GM12878 (cell line): ENCODE measurements around the gene TMEM63C. TPM values are rescaled to one million over a fixed set of nuclear protein-coding genes. Genes with fewer than 3 reads are reported as not detected.

Experiments
- ATAC-seq: fragments of 200-7000 bp; cut with Tn5 transposase; 3 replicates; pipeline ENCODE4 v1.9.1; 2020; ENCODE audit warnings: mild to moderate bottlenecking, moderate library complexity
- BruUV-seq: library from RNA; stranded (reverse); fragments of 400-500 nt; replicated peaks from 2 replicates; lab custom pipeline; 2021; lab: Mats Ljungman, UMichigan
- CTCF ChIA-PET: fragments of 300-600 bp; sonication (Branson Sonifier 250); formaldehyde crosslinking; extraction: SDS; loops from one replicate; lab custom pipeline; 2021; ENCODE audit warnings: inconsistent platforms; lab: Yijun Ruan, JAX
- POLR2A ChIA-PET: fragments of 350-600 bp; formaldehyde crosslinking; extraction: SDS; loops from one replicate; lab custom pipeline; 2021; ENCODE audit warnings: inconsistent platforms; lab: Charles Lee
- RAD21 ChIA-PET: fragments of 300-600 bp; sonication (Branson Sonifier 250); formaldehyde crosslinking; loops from one replicate; lab custom pipeline; 2023; ENCODE audit warnings: antibody characterized with exemption; ENCODE audit not compliant: unreplicated experiment; lab: Charles Lee
- SMC1A ChIA-PET: fragments of 300-600 bp; sonication (Branson Sonifier 250); formaldehyde crosslinking; loops from one replicate; lab custom pipeline; 2023; ENCODE audit not compliant: unreplicated experiment, uncharacterized antibody; lab: Charles Lee
- DNase-seq: peaks from one replicate; pipeline ENCODE4 v3.0.0-alpha.2; 2011; ENCODE audit warnings: low read depth, low spot score
- FAIRE-seq: peaks from 3 replicates; lab custom pipeline; 2011; peaks lifted over from hg19 to GRCh38; lab: Jason Lieb, UNC
- H2AFZ ChIP-seq: 2 replicates; pipeline ENCODE4 v1.6.0; 2011; ENCODE audit warnings: low read depth, low read length, control low read depth; ENCODE audit not compliant: control insufficient read depth
- H3K27ac ChIP-seq: 2 replicates; pipeline ENCODE4 v1.5.1; 2011; ENCODE audit warnings: control low read depth; ENCODE audit not compliant: control insufficient read depth, insufficient read depth
- H3K27me3 ChIP-seq, 2 experiments: replicated peaks in 1 of 2; 2 replicates each; pipeline versions ENCODE4 v1.6.0 to v1.6.1; 2011; ENCODE audit warnings: low read length in 1 of 2; ENCODE audit not compliant: control insufficient read depth in 2 of 2, insufficient read depth in 2 of 2
- H3K36me3 ChIP-seq, 2 experiments: 2 replicates each; pipeline ENCODE4 v1.5.1; 2011; ENCODE audit warnings: low read length in 1 of 2; ENCODE audit not compliant: control insufficient read depth in 2 of 2, insufficient read depth in 2 of 2
- H3K4me1 ChIP-seq: 2 replicates; pipeline ENCODE4 v1.6.1; 2011; ENCODE audit warnings: mild to moderate bottlenecking, low read length, moderate library complexity, mixed read lengths; ENCODE audit not compliant: control insufficient read depth, insufficient read depth
- H3K4me2 ChIP-seq: 2 replicates; pipeline ENCODE4 v1.6.0; 2011; ENCODE audit warnings: control low read depth; ENCODE audit not compliant: control insufficient read depth, insufficient read depth
- H3K4me3 ChIP-seq: fragments of 200-600 bp; sonication (generic); 2 replicates; pipeline ENCODE4 v1.5.1; 2016
- H3K79me2 ChIP-seq: 2 replicates; pipeline ENCODE4 v1.6.0; 2011; ENCODE audit warnings: low read length; ENCODE audit not compliant: control insufficient read depth, insufficient read depth
- H3K9ac ChIP-seq: 2 replicates; pipeline ENCODE4 v1.8.0; 2011; ENCODE audit warnings: low read length, control low read depth, mixed read lengths; ENCODE audit not compliant: control insufficient read depth, insufficient read depth
- H3K9me3 ChIP-seq: replicated peaks from 3 replicates; pipeline ENCODE4 v1.5.1; 2011; ENCODE audit warnings: mild to moderate bottlenecking, low read length; ENCODE audit not compliant: control insufficient read depth, insufficient read depth
- H4K20me1 ChIP-seq: 2 replicates; pipeline ENCODE4 v1.6.0; 2011; ENCODE audit not compliant: control insufficient read depth, insufficient read depth
- ASH2L ChIP-seq: fragments of 300-600, 200-600 bp; sonication (generic); IDR thresholded peaks from 2 replicates; pipeline ENCODE4 v1.6.1; 2017; ENCODE audit warnings: low read depth, mild to moderate bottlenecking, borderline replicate concordance
- CBX3 ChIP-seq: fragments of 200-600 bp; sonication (generic); IDR thresholded peaks from 2 replicates; pipeline ENCODE4 v1.6.1; 2016; ENCODE audit warnings: low read depth, borderline replicate concordance
- HCFC1 ChIP-seq: fragments of 150-350 bp; IDR thresholded peaks from 2 replicates; pipeline ENCODE4 v1.6.1; 2014; ENCODE audit warnings: low read length
- POLR2AphosphoS5 ChIP-seq: IDR thresholded peaks from 2 replicates; pipeline ENCODE4 v1.6.1; 2011; ENCODE audit warnings: mild to moderate bottlenecking, low read length, inconsistent platforms
- SMAD1 ChIP-seq: fragments of 450-650 bp; IDR thresholded peaks from 2 replicates; pipeline ENCODE4 v1.6.1; 2018; ENCODE audit warnings: mild to moderate bottlenecking, low read depth; ENCODE audit not compliant: partially characterized antibody
- STAT3 ChIP-seq: IDR thresholded peaks from 2 replicates; pipeline ENCODE4 v1.6.1; 2011; ENCODE audit warnings: low read depth, low read length, improper control_type of control experiment
- ZNF622 ChIP-seq: fragments of 450-650 bp; IDR thresholded peaks from 2 replicates; pipeline ENCODE4 v1.6.1; 2017; ENCODE audit warnings: mild to moderate bottlenecking, inconsistent platforms
- WGBS: methylation state at CpG from one replicate; pipeline ENCODE4 v1.1.6; 2016; ENCODE audit warnings: low lambda C conversion rate; ENCODE audit not compliant: insufficient replicate concordance, insufficient coverage; ENCODE audit errors: missing lambda C conversion rate; 5-methylcytosine and 5-hydroxymethylcytosine counted together
- in situ Hi-C: fragments of 300-500 bp; cut with MboI; formaldehyde crosslinking; loops from 9 replicates; pipeline ENCODE4 v1.14.3; 2018; ENCODE audit warnings: mixed read lengths
- intact Hi-C: fragments of 100-400 bp; cut with micrococcal nuclease; formaldehyde crosslinking; loops from one replicate; pipeline ENCODE4 v1.14.2; 2022; ENCODE audit not compliant: unreplicated experiment
- polyA plus RNA-seq, 11 experiments: library from polyadenylated mRNA; depleted of rRNA in 4 of 11; unstranded in 6 of 11; stranded (reverse) in 5 of 11; fragments of >200 nt; fragmentation: Nextera tagmentation in 4 of 11; fragmentation: Illumina TruSeq in 1 of 11; extraction: Ambion mirVana in 4 of 11; extraction: Trizol in 1 of 11; gene quantifications; 1 replicate in 1 of 11; 2 replicates in 10 of 11; pipeline versions ENCODE4 v1.2.1 to v1.2.3, GENCODE V29; 2011 to 2016; ENCODE audit warnings: inconsistent platforms in 2 of 11, missing spikeins in 2 of 11, low read depth in 1 of 11
- total RNA-seq, 4 experiments: library from RNA; depleted of rRNA in 3 of 4; stranded (reverse); fragments of >200 nt in 3 of 4; fragmentation: Illumina TruSeq in 1 of 4; extraction: Trizol in 1 of 4; gene quantifications; 2 replicates each; pipeline versions ENCODE4 v1.2.1 to v1.2.3, GENCODE V29; 2013 to 2021
- TF ChIP-seq, protein P1 (sequence below): IDR thresholded peaks from 2 replicates; pipeline ENCODE4 v1.6.1; 2012; ENCODE audit warnings: improper control_type of control experiment, low read depth, low read length; ENCODE audit not compliant: insufficient replicate concordance

Gene TMEM63C
- total and polyA plus RNA-seq, 10 of the 15 experiments (the other 5 are each of a cell fraction or from before 2014, with no cell fraction given), result 0.06 to 1.3 (median 0.39) TPM; not detected in 4

DNA sequence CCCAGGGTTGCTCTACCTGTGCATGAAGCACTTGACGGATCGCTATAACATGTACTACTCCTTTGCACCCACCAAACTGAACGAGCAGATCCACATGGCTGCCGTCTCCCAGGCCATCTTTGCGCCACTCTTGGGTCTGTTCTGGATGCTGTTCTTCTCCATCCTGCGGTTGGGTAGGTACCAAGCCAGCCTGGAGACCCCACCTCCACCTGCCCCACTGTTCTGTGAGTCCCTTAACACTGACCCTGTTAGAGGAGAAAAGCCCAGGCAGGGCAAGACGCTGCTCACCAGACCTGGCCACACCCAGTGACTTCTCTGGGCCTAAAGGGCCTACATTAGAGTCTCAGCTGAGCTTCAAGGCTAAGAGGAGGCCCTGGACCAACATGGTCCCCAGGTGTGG, 67.7 kb downstream of the TMEM63C start:
- no peak for DNase-seq
- in situ Hi-C loops, result no loop called here
- FAIRE-seq, result no peak
- ChIA-PET SMC1A (no interaction called here), POLR2A (no interaction called here), RAD21 (no interaction called here), CTCF (interaction anchor here (1.1 kb wide), 1 partner anchor 36 kb away, joined by 4 read pairs; no protein-coding TSS in a partner anchor)
- no TSS peak for BruUV-seq
- H3K27ac ChIP-seq, result no peak overlapping the region
- H3K9ac ChIP-seq, result no peak overlapping the region
- H3K4me3 ChIP-seq, result no peak overlapping the region
- H3K27me3 ChIP-seq, result no peaks in the 10 kb centered on the region
- TF ChIP-seq HCFC1, result no peak
- TF ChIP-seq ZNF622, result no peak
- TF ChIP-seq, protein P1, sequence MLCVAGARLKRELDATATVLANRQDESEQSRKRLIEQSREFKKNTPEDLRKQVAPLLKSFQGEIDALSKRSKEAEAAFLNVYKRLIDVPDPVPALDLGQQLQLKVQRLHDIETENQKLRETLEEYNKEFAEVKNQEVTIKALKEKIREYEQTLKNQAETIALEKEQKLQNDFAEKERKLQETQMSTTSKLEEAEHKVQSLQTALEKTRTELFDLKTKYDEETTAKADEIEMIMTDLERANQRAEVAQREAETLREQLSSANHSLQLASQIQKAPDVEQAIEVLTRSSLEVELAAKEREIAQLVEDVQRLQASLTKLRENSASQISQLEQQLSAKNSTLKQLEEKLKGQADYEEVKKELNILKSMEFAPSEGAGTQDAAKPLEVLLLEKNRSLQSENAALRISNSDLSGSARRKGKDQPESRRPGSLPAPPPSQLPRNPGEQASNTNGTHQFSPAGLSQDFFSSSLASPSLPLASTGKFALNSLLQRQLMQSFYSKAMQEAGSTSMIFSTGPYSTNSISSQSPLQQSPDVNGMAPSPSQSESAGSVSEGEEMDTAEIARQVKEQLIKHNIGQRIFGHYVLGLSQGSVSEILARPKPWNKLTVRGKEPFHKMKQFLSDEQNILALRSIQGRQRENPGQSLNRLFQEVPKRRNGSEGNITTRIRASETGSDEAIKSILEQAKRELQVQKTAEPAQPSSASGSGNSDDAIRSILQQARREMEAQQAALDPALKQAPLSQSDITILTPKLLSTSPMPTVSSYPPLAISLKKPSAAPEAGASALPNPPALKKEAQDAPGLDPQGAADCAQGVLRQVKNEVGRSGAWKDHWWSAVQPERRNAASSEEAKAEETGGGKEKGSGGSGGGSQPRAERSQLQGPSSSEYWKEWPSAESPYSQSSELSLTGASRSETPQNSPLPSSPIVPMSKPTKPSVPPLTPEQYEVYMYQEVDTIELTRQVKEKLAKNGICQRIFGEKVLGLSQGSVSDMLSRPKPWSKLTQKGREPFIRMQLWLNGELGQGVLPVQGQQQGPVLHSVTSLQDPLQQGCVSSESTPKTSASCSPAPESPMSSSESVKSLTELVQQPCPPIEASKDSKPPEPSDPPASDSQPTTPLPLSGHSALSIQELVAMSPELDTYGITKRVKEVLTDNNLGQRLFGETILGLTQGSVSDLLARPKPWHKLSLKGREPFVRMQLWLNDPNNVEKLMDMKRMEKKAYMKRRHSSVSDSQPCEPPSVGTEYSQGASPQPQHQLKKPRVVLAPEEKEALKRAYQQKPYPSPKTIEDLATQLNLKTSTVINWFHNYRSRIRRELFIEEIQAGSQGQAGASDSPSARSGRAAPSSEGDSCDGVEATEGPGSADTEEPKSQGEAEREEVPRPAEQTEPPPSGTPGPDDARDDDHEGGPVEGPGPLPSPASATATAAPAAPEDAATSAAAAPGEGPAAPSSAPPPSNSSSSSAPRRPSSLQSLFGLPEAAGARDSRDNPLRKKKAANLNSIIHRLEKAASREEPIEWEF, result no peak
- no peak for TF ChIP-seq SMAD1
- TF ChIP-seq ASH2L, result no peak
- TF ChIP-seq CBX3, result no peak
- no peak for TF ChIP-seq STAT3
- TF ChIP-seq POLR2AphosphoS5, result no peak
- no peaks in the 10 kb centered on the region for H3K79me2 ChIP-seq
- H3K4me1 ChIP-seq, result no peaks in the 10 kb centered on the region
- WGBS, result 44% methylated on average over 7 of the region's 7 CpGs
- no peak for ATAC-seq
- H4K20me1 ChIP-seq, result no peaks in the 10 kb centered on the region
- H2AFZ ChIP-seq, result no peak overlapping the region
- no peak overlapping the region for H3K4me2 ChIP-seq
- no peaks in the 10 kb centered on the region for H3K36me3 ChIP-seq
- intact Hi-C loops, result no loop called here
- no peaks in the 10 kb centered on the region for H3K9me3 ChIP-seq
